SU-DHL-6 (cell line): ENCODE data around the gene TENT4A.

ENCODE experiments used
- H2AFZ ChIP-seq: fragments of 200-600 bp; sonication (generic); 2 replicates; pipeline ENCODE4 v1.6.1; 2014; ENCODE audit warnings: low read depth, mild to moderate bottlenecking, moderate library complexity, mixed read lengths, antibody characterized with exemption, low read length; ENCODE audit not compliant: severe bottlenecking
- H3F3A ChIP-seq: fragments of 200-600 bp; shearing (Covaris generic); 2 replicates; pipeline ENCODE4 v1.6.0; 2016; ENCODE audit warnings: antibody characterized with exemption, mild to moderate bottlenecking; ENCODE audit not compliant: insufficient read depth
- H3K27ac ChIP-seq: fragments of 200-600 bp; sonication (generic); 2 replicates; pipeline ENCODE4 v1.5.1; 2016; ENCODE audit warnings: low read depth, mild to moderate bottlenecking, low read length, moderate library complexity, mixed read lengths
- H3K27me3 ChIP-seq: fragments of 200-600 bp; sonication (generic), shearing (Covaris generic); 2 replicates; pipeline ENCODE4 v1.6.0; 2014; ENCODE audit warnings: mild to moderate bottlenecking, low read length
- H3K36me3 ChIP-seq: fragments of 200-600 bp; sonication (generic); 2 replicates; pipeline ENCODE4 v1.6.1; 2014; ENCODE audit warnings: mild to moderate bottlenecking, low read length, mixed read lengths
- H3K4me2 ChIP-seq: fragments of 300-600, 200-600 bp; shearing (Covaris generic), sonication (generic); 2 replicates; pipeline ENCODE4 v1.6.0; 2014; ENCODE audit warnings: low read length, low read depth, mild to moderate bottlenecking; ENCODE audit not compliant: poor library complexity, severe bottlenecking
- H3K4me3 ChIP-seq: fragments of 200-600 bp; sonication (generic); 2 replicates; pipeline ENCODE4 v1.5.1; 2014; ENCODE audit warnings: antibody characterized with exemption, low read length, mild to moderate bottlenecking, mixed read lengths; ENCODE audit not compliant: insufficient read depth, poor library complexity, severe bottlenecking
- H3K79me2 ChIP-seq: fragments of 200-600 bp; sonication (generic); 2 replicates; pipeline ENCODE4 v1.6.1; 2014; ENCODE audit warnings: mild to moderate bottlenecking, low read length, moderate library complexity; ENCODE audit not compliant: insufficient read depth
- H3K9ac ChIP-seq: fragments of 200-600 bp; sonication (generic); 2 replicates; pipeline ENCODE4 v1.7.0; 2014; ENCODE audit warnings: mild to moderate bottlenecking, low read length
- H3K9me2 ChIP-seq: fragments of 200-600 bp; sonication (generic); replicated peaks from 2 replicates; pipeline ENCODE4 v1.6.1; 2014; ENCODE audit warnings: low read length; ENCODE audit not compliant: insufficient read depth
- H3K9me3 ChIP-seq: fragments of 200-600 bp; sonication (generic); 2 replicates; pipeline ENCODE4 v1.6.1; 2014; ENCODE audit warnings: low read length, mixed read lengths; ENCODE audit not compliant: insufficient read depth
- H4K20me1 ChIP-seq: fragments of 200-600 bp; sonication (generic); 2 replicates; pipeline ENCODE4 v1.6.1; 2014; ENCODE audit warnings: low read depth, mild to moderate bottlenecking, antibody characterized with exemption, low read length, moderate library complexity, mixed read lengths
- EZH2phosphoT487 ChIP-seq: fragments of 200-600 bp; sonication (generic), shearing (Covaris generic); conservative IDR thresholded peaks from 2 replicates; pipeline ENCODE4 v1.6.1; 2018; ENCODE audit warnings: mild to moderate bottlenecking, antibody characterized with exemption, low read length, moderate library complexity, mixed read lengths
- TF ChIP-seq, protein P1 (sequence below): fragments of 200-600 bp; sonication (generic); IDR thresholded peaks from one replicate; pipeline ENCODE4 v1.5.1; 2017; ENCODE audit warnings: antibody characterized with exemption, mild to moderate bottlenecking, low read length, moderate library complexity; ENCODE audit not compliant: insufficient read depth, poor library complexity, severe bottlenecking

Gene TENT4A

GRCh38 chr5:6712577-6713273 lies 507 bp upstream of the TENT4A start:
- Histone ChIP-seq H4K20me1 (peaks cover 27% of the 10 kb centered on the region), H3K27ac (peak overlapping the region; percentile 69), H3K36me3 (no peaks in the 10 kb centered on the region), H2AFZ (peak overlapping the region; percentile 78), H3K4me3 (peak overlapping the region; percentile 61), H3K79me2 (peaks cover 34% of the 10 kb centered on the region), H3K9me2 (no peaks in the 10 kb centered on the region), H3F3A (peaks cover 8% of the 10 kb centered on the region; the same call in 1 of the 2 replicates), H3K9ac (peak overlapping the region; percentile 75), H3K4me2 (peak overlapping the region; percentile 81), H3K9me3 (no peaks in the 10 kb centered on the region), H3K27me3 (no peaks in the 10 kb centered on the region)
- TF ChIP-seq, protein P1, sequence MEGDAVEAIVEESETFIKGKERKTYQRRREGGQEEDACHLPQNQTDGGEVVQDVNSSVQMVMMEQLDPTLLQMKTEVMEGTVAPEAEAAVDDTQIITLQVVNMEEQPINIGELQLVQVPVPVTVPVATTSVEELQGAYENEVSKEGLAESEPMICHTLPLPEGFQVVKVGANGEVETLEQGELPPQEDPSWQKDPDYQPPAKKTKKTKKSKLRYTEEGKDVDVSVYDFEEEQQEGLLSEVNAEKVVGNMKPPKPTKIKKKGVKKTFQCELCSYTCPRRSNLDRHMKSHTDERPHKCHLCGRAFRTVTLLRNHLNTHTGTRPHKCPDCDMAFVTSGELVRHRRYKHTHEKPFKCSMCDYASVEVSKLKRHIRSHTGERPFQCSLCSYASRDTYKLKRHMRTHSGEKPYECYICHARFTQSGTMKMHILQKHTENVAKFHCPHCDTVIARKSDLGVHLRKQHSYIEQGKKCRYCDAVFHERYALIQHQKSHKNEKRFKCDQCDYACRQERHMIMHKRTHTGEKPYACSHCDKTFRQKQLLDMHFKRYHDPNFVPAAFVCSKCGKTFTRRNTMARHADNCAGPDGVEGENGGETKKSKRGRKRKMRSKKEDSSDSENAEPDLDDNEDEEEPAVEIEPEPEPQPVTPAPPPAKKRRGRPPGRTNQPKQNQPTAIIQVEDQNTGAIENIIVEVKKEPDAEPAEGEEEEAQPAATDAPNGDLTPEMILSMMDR = no peak
- TF ChIP-seq EZH2phosphoT487 = no peak

DNA sequence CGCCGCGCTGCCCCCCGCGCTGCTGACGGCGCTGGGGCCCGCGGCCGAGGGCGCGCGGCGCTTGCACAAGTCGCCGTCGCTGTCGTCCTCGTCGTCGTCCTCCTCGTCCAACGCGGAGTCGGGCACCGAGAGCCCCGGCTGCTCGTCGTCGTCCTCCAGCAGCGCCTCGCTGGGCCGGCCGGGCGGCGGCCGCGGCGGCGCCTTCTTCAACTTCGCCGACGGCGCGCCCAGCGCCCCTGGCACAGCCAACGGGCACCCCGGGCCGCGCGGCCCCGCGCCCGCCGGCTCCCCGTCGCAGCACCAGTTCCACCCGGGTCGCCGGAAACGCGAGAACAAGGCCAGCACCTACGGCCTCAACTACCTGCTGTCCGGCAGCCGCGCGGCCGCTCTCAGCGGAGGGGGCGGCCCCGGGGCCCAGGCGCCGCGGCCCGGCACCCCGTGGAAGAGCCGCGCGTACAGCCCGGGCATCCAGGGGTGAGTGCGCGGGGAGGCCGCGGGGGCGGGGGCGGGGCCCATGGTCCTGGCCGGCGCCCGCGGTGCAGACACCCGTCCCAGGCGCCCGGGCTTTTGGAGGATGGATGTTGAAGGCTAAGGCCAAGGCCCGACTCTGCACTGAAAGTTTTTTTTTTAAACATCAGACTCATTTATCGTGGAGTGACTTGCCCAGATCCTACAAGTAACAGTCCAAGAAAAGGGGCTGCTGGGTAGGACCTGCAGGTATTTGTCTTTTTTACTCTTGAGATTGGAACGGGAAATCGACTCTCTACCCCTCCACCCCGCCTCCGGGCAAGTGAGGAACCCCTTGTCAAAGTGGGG lies 1.2 kb downstream of the TENT4A start:
- Histone ChIP-seq H3K27me3 (no peaks in the 10 kb centered on the region), H3F3A (peaks cover 20% of the 10 kb centered on the region), H3K4me3 (peak overlapping the region; percentile 72), H3K27ac (peak overlapping the region; percentile 27; the same call in 1 of the 2 replicates), H2AFZ (no peak overlapping the region), H3K9ac (peak overlapping the region; percentile 60), H3K9me3 (no peaks in the 10 kb centered on the region), H3K36me3 (no peaks in the 10 kb centered on the region), H4K20me1 (peaks cover 36% of the 10 kb centered on the region), H3K4me2 (peak overlapping the region; percentile 95), H3K79me2 (peaks cover 51% of the 10 kb centered on the region), H3K9me2 (no peaks in the 10 kb centered on the region)
- TF ChIP-seq EZH2phosphoT487 = no peak
- TF ChIP-seq, protein P1 = no peak

GRCh38 chr5:6715271-6715670 lies 2.0 kb downstream of the TENT4A start:
- Histone ChIP-seq H3K27me3 (no peaks in the 10 kb centered on the region), H3K9me3 (no peaks in the 10 kb centered on the region), H3K9me2 (no peaks in the 10 kb centered on the region), H3K9ac (peak overlapping the region; percentile 60), H3F3A (peaks cover 28% of the 10 kb centered on the region), H3K27ac (no peak overlapping the region; the same call in 1 of the 2 replicates), H3K79me2 (peaks cover 59% of the 10 kb centered on the region), H3K4me3 (peak overlapping the region; percentile 72), H3K4me2 (peak overlapping the region; percentile 95), H3K36me3 (no peaks in the 10 kb centered on the region), H4K20me1 (peaks cover 36% of the 10 kb centered on the region), H2AFZ (no peak overlapping the region)
- TF ChIP-seq EZH2phosphoT487 = no peak
- TF ChIP-seq, protein P1 = no peak
